GM23338 (cell line): Measurements from ENCODE around the gene INSRR.

Source experiments
- EZH2 ChIP-seq: fragments of 200-600 bp; sonication (generic); IDR thresholded peaks from one replicate; pipeline ENCODE4 v1.8.0; 2017; ENCODE audit warnings: antibody characterized with exemption, mild to moderate bottlenecking, low read depth; ENCODE audit not compliant: unreplicated experiment
- REST ChIP-seq: IDR thresholded peaks from one replicate; pipeline ENCODE4 v1.6.1; 2018; ENCODE audit warnings: antibody characterized with exemption; ENCODE audit not compliant: unreplicated experiment
- TF ChIP-seq, protein P1 (sequence below), 2 experiments: fragments of 200-600 bp in 1 of 2; sonication (generic) in 1 of 2; conservative IDR thresholded peaks; 2 replicates each; pipeline versions ENCODE4 v1.5.1 to v1.6.1; 2016 to 2017; ENCODE audit warnings: antibody characterized with exemption in 2 of 2, low read depth in 2 of 2, mild to moderate bottlenecking in 2 of 2, moderate library complexity in 1 of 2

DNA sequence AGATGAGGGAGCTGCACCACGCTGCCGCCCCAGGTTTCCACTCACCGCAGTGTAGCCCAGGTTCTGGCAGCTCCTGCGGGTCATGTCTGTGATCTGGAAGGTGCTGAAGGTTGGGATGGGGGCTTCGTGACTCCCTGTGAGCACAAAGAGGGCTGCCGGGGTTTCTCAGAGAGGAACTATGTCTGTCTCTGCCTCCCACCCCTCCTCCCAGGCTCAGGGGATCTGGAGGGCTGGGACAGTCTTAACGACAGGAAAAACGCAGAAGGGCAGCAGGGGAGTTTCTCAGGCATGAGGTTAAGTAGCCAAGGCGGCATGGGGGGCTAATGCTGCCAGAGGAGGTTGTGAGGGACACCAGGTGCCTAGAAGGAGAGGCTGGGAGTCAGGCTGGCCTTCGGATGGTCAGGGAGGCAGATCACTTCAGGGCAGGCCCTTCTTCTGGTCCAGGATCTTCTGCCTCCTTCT, 42.9 kb downstream of the INSRR start:
- no peak for TF ChIP-seq REST
- TF ChIP-seq EZH2, result no peak
- TF ChIP-seq, protein P1, sequence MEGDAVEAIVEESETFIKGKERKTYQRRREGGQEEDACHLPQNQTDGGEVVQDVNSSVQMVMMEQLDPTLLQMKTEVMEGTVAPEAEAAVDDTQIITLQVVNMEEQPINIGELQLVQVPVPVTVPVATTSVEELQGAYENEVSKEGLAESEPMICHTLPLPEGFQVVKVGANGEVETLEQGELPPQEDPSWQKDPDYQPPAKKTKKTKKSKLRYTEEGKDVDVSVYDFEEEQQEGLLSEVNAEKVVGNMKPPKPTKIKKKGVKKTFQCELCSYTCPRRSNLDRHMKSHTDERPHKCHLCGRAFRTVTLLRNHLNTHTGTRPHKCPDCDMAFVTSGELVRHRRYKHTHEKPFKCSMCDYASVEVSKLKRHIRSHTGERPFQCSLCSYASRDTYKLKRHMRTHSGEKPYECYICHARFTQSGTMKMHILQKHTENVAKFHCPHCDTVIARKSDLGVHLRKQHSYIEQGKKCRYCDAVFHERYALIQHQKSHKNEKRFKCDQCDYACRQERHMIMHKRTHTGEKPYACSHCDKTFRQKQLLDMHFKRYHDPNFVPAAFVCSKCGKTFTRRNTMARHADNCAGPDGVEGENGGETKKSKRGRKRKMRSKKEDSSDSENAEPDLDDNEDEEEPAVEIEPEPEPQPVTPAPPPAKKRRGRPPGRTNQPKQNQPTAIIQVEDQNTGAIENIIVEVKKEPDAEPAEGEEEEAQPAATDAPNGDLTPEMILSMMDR (conservative IDR thresholded peaks at IDR 0.05; ENCODE audit: low read depth in 2 of 2), result no peak
